Fibroblast of skin of left quadriceps (primary cell): ENCODE data around the gene SEC14L1.
"Not testable (repeated sequence)": the region's sequence is repeated elsewhere in the genome, so short reads cannot be mapped to it uniquely, and the experiment has no call there.

Experiments used
- DNase-seq, 2 experiments: peaks; one replicate each; pipeline ENCODE4 v3.0.0-alpha.2; 2013; ENCODE audit warnings: low read depth in 2 of 2

The SEC14L1 gene

DNA sequence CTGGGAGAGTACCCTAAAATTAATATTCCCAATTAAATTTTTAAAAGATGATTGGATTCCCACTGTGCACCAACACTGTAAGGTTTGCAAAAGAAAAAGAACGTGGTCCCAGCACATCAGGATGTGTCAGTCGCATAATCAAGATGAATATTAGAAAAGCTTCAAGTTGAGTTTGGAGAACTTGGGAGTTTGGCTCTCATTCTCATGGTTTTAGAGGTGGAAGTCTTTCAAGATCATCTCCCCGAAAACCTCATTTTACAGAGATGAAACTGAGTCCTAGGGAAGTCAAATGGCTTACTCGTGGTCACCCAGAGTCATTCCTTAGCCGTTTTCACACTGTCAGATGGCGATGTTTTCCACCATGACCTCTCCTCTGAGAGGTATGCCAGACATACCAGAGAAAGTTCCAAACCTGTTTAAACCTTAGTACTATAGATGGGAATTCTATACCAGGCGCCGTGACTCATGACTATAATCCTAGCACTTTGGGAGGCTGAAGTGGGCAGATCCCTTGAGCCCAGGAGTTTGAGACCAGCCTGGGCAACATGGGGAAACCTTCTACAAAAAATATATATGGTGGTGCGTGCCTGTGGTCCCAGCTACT, 1.2 kb downstream of the SEC14L1 start:
- no peak for DNase-seq

DNA sequence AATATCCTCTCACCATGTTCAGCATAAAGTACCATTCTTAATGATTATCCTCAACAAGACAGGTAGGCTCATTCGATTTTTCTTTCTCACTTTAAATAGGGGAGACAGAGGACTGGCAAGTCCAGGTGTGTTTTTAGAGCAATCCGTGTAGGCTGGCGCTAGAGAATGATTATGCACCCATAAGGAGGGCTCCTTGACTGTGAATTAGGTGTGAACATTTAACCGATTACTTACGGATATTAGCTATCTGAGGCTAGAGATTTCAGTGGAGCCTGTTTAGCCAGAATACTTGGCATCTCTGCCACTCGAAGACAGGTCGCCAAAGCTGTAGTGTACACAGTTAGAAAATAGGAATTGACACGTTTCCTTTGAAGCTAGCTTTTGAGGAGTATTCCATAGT, 1.9 kb downstream of the SEC14L1 start:
- no peak for DNase-seq

- no peak for DNase-seq
Observed at GRCh38 chr17:77143306-77143705, 2.5 kb downstream of the SEC14L1 start.

GRCh38 chr17:77144227-77144626, 3.5 kb downstream of the SEC14L1 start:
- DNase-seq, result no peak

GRCh38 chr17:77145224-77145611, 4.4 kb downstream of the SEC14L1 start:
- DNase-seq, result no peak

GRCh38 chr17:77145612-77146245, 5.0 kb downstream of the SEC14L1 start:
- DNase-seq, result peak in 1 of 2 experiments; percentile 47

DNA sequence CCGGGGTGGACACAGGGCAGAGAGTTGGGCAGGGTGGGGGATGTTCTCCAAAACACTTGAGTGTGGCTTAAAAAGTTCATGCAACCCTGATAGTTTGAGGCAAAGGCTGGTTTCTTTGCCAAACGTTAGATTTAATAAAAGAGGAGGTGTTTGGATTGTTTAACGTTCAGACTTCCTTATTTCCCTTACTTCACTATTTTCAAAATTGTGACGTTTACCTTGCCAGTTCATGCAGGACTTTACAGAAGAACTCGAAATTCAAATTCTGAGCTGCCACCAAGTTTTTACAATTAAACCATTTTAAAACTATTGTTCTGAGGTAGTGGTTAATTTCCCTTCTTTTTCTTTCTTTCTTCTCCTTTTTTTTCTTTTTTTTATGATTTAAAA, 5.5 kb downstream of the SEC14L1 start:
- DNase-seq, result no peak

GRCh38 chr17:77146882-77147281, 6.1 kb downstream of the SEC14L1 start:
- no peak for DNase-seq

DNA sequence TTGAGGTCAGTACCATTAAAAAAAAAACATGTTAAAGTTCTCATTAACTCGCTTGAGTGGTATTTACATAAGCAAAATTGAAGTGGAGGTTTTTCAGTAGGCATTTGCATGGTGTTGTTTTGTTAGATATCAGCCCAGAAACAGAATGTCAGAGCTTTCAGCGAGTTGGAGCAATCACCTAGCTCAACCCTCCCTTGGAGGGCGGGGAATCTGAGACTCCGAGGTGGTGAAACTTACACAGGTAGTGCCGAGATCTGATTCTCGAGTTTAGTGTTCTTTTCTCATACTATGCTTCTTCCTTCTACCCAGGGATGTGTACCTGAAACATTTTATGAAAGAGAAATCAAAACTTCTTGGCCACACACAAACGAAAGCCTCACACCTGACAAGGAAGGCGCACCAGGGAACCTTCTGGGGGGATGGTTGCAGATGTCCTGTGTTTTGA, 6.6 kb downstream of the SEC14L1 start:
- no peak for DNase-seq

DNA sequence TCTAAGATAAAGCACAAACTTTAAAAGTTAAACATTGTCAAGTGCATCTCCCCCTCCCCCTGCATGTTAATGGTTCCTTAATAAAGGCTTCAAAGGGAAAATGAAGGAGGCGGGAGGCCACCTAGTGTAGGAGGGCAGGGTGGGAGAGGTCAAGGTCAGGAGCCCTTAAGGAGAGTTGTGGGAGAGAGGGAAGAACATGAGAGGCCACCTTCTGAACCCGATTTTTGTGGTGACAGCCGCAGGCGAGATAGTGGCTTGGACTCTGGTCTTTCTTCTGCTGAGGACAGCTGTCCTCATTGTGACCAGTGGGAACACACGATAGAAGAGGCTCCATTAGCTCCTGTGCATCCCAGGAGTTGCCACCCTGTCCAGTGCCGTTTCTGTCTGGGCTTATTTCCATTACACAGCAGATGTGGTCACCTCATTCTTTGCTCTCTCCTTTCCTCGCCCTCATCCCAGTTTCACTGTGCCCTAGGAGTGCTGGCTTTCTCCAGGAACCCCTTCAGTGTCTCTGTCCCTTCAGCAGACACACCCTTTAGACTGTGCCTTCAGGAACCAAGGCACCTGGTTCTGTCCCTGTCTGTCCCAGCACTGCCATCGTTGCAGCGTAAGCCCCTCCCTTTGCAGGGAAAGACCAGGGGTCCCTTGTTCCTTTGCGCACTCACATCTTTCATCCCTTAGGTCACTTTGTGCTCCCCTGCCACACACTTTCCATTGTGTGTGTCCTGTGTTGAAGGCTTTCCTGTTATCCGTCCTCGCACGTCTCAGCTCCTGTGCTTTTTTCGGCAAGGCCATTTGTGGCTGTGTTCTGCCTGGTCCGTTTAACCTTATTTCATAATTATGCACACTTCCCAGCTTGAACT, 7.5 kb downstream of the SEC14L1 start:
- DNase-seq, result no peak

DNA sequence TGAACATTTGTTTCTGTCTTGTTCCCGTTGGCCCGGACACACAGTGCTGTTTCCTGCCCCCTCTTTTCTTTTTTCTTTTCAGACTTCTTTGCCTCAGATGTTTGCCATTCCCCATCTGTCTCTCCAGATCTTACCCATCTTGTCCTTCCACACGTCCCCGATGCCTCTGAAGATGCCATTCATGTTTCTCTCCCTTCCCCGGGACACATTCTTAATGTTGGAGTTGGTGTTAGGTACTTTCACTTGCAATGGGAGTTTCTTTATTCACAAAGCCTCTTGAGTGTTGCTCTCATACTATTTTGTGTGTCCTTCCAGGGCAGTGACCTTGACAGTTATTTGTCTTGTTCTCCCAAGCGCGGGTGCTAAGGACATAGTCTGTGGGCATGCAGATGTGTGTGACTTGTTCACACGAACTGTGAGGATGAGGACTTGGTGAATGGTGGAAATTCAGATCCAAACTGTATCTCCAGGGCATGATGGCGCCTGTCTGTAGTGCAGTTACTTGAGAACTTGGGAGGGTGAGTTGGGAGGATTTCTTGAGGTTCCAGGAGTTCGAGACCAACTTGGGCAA, 8.3 kb downstream of the SEC14L1 start:
- no peak for DNase-seq

GRCh38 chr17:77150196-77150595, 9.4 kb downstream of the SEC14L1 start:
- no peak for DNase-seq

GRCh38 chr17:77151186-77151585, 10.4 kb downstream of the SEC14L1 start:
- no peak for DNase-seq

DNA sequence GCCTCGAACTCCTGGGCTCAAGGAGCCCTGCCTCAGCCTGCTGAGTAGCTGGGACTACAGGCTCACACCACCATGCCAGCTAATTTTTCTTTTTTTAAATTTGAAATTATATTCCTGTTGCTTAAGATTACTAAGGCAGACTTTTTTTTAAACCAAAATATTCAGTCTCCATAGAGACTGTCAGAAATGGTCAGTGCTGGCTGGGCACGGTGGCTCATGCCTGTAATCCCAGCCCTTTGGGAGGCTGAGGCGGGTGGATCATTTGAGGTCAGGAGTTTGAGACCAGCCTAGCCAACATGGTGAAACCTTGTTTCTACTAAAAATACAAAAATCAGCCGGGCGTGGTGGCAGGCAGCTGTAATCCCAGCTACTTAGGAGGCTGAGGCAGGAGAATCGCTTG, 11.3 kb downstream of the SEC14L1 start:
- DNase-seq, result not testable (repeated sequence)

DNA sequence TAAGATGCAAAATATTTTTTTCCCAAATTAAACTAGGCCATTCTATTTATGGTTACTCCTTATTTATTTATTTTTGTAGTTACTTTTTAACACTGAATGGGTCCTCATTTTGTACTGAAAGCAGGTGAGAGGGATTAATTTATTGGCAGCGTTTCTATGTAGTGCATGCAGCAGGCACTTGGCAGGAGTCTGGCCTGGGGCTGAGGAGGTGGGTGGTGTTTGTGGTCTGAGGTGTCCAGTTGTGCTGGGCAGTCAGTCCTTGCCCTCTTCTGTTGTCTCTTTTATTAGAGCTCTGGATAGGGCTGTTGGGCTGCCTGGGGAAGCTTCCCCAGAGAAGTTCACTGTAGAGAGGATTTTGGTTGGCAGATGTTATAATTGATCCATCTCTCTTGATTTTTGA, 12.7 kb downstream of the SEC14L1 start:
- no peak for DNase-seq

GRCh38 chr17:77153999-77154586, 13.3 kb downstream of the SEC14L1 start:
- DNase-seq, result no peak

- no peak for DNase-seq
Observed at GRCh38 chr17:77155125-77155524, 14.4 kb downstream of the SEC14L1 start.

- not testable (repeated sequence) for DNase-seq
Observed at GRCh38 chr17:77157766-77158165, 17.0 kb downstream of the SEC14L1 start.

- DNase-seq, result no peak
Observed at GRCh38 chr17:77160091-77160874, 19.5 kb downstream of the SEC14L1 start.

- DNase-seq, result no peak
Observed at GRCh38 chr17:77160875-77161530, 20.2 kb downstream of the SEC14L1 start.

DNA sequence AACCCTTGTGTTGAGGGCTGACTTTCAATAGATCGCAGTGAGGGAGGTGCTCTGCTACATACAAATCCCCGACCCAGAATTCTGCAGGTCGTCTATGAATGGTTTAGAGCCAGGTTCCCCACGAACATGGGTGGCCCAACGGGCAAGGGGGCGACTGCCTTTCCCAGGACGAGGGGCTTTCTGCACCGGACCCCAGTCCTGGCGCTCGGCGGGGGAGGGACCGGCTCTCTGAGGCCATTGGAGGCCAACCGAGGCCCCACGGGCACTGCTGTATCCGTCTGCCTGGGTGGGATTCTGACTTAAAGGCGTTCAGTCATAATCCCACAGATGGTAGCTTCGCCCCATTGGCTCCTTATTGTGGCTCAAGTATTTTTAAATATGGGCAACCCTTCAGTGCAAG, 21.2 kb downstream of the SEC14L1 start:
- DNase-seq, result no peak
